PC-9 (cell line): Measurements from ENCODE around the gene TSPAN14.

Experiments used
- EZH2 ChIP-seq: fragments of 200-600 bp; sonication (generic); IDR thresholded peaks from 2 replicates; pipeline ENCODE4 v1.8.0; 2017; ENCODE audit warnings: antibody characterized with exemption, low read depth
- TF ChIP-seq, protein P1 (sequence below): fragments of 200-600 bp; sonication (generic); conservative IDR thresholded peaks from 2 replicates; pipeline ENCODE4 v1.6.1; 2017; ENCODE audit warnings: mixed run types, antibody characterized with exemption, mild to moderate bottlenecking, moderate library complexity

DNA sequence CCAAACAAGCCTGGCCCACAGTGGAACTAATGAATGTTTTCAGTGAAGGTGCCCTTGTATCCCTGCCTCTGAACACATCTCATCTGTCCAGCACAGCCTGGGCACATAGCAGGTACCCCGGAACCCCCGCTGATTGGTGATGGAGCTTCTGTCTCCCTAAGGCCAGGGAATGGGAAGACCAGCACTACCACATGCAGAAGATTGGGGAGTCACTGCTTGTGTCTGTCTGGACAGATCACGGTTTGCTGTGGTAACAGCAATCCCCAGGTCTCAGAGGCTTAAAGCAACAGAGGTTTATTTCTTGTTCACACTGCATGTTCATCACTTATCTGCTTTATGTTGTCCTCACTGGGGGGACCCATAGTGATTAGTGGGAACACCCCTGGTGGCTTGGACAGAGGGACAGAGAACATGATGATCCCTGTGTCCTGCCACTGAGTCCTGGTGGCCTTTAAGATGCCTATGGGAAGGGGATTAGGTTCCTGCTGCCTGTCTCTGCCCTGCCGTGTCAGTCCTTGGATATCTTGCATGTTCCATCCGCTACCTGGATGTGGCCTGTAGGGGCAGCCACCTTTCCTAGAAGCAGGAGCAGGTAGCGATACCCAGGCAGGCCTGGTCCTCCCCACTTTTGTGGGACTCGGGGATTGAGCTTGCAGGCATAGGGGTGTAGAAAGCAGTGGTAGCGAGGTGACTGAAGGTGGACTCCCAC lies 3.6 kb downstream of the TSPAN14 start:
- TF ChIP-seq, protein P1, sequence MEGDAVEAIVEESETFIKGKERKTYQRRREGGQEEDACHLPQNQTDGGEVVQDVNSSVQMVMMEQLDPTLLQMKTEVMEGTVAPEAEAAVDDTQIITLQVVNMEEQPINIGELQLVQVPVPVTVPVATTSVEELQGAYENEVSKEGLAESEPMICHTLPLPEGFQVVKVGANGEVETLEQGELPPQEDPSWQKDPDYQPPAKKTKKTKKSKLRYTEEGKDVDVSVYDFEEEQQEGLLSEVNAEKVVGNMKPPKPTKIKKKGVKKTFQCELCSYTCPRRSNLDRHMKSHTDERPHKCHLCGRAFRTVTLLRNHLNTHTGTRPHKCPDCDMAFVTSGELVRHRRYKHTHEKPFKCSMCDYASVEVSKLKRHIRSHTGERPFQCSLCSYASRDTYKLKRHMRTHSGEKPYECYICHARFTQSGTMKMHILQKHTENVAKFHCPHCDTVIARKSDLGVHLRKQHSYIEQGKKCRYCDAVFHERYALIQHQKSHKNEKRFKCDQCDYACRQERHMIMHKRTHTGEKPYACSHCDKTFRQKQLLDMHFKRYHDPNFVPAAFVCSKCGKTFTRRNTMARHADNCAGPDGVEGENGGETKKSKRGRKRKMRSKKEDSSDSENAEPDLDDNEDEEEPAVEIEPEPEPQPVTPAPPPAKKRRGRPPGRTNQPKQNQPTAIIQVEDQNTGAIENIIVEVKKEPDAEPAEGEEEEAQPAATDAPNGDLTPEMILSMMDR, result peak; percentile 38; the same call in 1 of the 2 replicates
- no peak for TF ChIP-seq EZH2
